Spleen (tissue), 11 donors: Measurements from ENCODE around the gene EZR. TPM values are rescaled to one million over a fixed set of nuclear protein-coding genes. Genes with fewer than 3 reads are reported as not detected.

Source experiments
- DNase-seq: peaks from one replicate; pipeline ENCODE4 v3.0.0-alpha.2; 2020
- H3K27ac ChIP-seq, 8 donors: fragments of 200-600 bp; sonication (generic) in 7 of 8; 1 replicate in 4 of 8; 2 replicates in 4 of 8; pipeline versions ENCODE4 v1.5.0 to v1.8.0; 2016 to 2021; ENCODE audit warnings: inconsistent platforms in 4 of 8, mild to moderate bottlenecking in 4 of 8, moderate library complexity in 1 of 8
- H3K27me3 ChIP-seq, 7 donors: fragments of 200-600 bp; sonication (generic) in 6 of 7; replicated peaks in 1 of 7; 1 replicate in 4 of 7; 2 replicates in 3 of 7; pipeline versions ENCODE4 v1.5.0 to v1.8.0; 2016 to 2021; ENCODE audit warnings: inconsistent platforms in 3 of 7, mild to moderate bottlenecking in 1 of 7
- H3K36me3 ChIP-seq, 6 donors: fragments of 200-600 bp; sonication (generic) in 5 of 6; 1 replicate in 4 of 6; 2 replicates in 2 of 6; pipeline versions ENCODE4 v1.5.0 to v1.8.0; 2016 to 2021; ENCODE audit warnings: inconsistent platforms in 2 of 6
- H3K4me1 ChIP-seq, 6 donors: fragments of 200-600 bp; sonication (generic) in 5 of 6; 1 replicate in 3 of 6; 2 replicates in 3 of 6; pipeline versions ENCODE4 v1.5.0 to v1.8.0; 2016 to 2021; ENCODE audit warnings: inconsistent platforms in 3 of 6
- H3K4me3 ChIP-seq, 8 donors: fragments of 200-600 bp; sonication (generic) in 7 of 8; 1 replicate in 4 of 8; 2 replicates in 4 of 8; pipeline versions ENCODE4 v1.5.0 to v1.8.0; 2016 to 2021; ENCODE audit warnings: inconsistent platforms in 4 of 8, mild to moderate bottlenecking in 4 of 8, moderate library complexity in 2 of 8
- H3K9me3 ChIP-seq, 8 donors: fragments of 200-600 bp; sonication (generic) in 7 of 8; 1 replicate in 4 of 8; 2 replicates in 4 of 8; pipeline versions ENCODE4 v1.5.0 to v1.8.0; 2016 to 2021; ENCODE audit warnings: inconsistent platforms in 4 of 8
- POLR2A ChIP-seq, 3 donors: fragments of 450-650 bp; IDR thresholded peaks; one replicate each; pipeline ENCODE4 v1.5.1; 2017; ENCODE audit warnings: antibody characterized with exemption in 3 of 3, mild to moderate bottlenecking in 1 of 3
- POLR2AphosphoS5 ChIP-seq, 3 donors: sonication (generic); formaldehyde crosslinking; IDR thresholded peaks; one replicate each; pipeline ENCODE4 v1.5.1; 2017; ENCODE audit warnings: antibody characterized with exemption in 3 of 3
- WGBS, 5 donors: extraction: QIAGEN DNeasy Blood & Tissue Kit in 3 of 5; methylation state at CpG; one replicate each; pipeline versions ENCODE4 v1.1.5 to v1.1.7; 2013 to 2018; 5-methylcytosine and 5-hydroxymethylcytosine counted together
- intact Hi-C: fragments of 100-400 bp; cut with DNase I; formaldehyde crosslinking; loops from one replicate; pipeline ENCODE4 v1.15.0; 2023; ENCODE audit warnings: low total_unique reads
- polyA plus RNA-seq, 3 donors: library from polyadenylated mRNA; stranded (reverse); fragments of 200-250 nt; gene quantifications; one replicate each; pipeline ENCODE4 v1.2.1, GENCODE V29; 2013
- total RNA-seq, 7 donors: library from RNA; depleted of rRNA in 3 of 7; stranded (reverse); fragments of >200 nt in 3 of 7; fragmentation: NEBNext Ultra II Directional in 4 of 7; extraction: Animal tissue kit (Norgen Biotek cat#: 25700) in 4 of 7; gene quantifications; one replicate each; pipeline versions ENCODE4 v1.1.0 to v1.2.1, GENCODE V29; 2016 to 2021
- TF ChIP-seq, protein P1 (sequence below), 11 experiments: fragments of 200-600 bp in 7 of 11; fragments of 450-650 bp in 4 of 11; sonication (generic) in 4 of 11; IDR thresholded peaks in 8 of 11; conservative IDR thresholded peaks in 3 of 11; 1 replicate in 7 of 11; 2 replicates in 4 of 11; pipeline versions ENCODE4 v1.4.0 to v1.8.0; 2016 to 2021; ENCODE audit warnings: antibody characterized with exemption in 11 of 11, inconsistent platforms in 4 of 11, mild to moderate bottlenecking in 1 of 11
- donor health status: healthy with polysubstance abuse.
- donor health status: DM: no; HTN: no; CAD: no; lungs with moderate emphysema.
- donor health status: DM: no; HTN: no; CAD: no.
- donor health status: Bipolar disorder and iron deficiency.
- donor health status: healthy.
- donor health status: DM: no; HTN: no; CAD: no.
- donor health status: DM: yes; HTN: yes; CAD: no.

Gene EZR
- total and polyA plus RNA-seq, 10 donors: 78.0 to 153 (median 114) TPM

DNA sequence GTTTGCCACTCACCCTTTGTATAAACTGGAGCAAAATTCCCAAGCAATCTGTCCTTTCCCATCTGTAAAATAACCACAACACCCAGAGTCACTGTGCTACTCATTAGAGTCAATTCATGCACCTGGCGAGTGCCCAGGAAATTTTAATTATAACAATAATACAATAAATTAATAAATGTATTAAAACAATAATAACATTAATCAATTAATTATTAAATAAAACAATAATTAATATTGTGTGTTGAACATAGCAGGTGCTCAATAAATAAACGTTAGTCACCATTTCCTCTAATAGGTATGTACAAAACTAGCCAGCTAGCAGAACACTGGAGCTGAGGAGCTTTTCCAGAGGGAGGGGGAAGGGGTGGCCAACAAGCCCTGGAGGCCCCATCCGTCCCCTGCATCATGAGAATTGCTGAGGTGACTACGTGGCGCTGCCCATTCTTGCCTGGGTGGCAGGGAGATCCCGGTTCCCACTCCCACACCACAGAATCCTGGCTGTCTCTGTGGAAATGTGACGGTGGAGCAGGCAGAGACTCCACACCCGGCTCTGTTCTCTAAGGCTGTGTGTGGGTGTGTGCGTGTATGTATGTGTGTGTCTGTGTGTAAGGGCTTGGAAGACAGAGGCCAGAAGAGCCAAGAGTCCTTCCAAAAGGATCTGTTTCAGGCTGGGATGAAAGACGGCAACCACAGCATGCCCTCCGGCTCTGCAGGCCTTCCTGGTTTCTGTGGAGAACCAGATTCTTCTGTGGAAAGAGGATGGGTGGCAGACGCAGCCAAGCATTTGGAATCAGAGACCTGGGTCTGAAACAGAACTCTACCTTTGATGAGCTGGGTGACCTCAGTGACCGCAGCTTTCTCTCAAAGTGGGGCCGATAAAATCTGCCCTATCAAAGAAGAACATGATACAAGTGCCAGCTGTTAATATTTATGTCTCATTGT is 18.8 kb upstream of the EZR start:
- intact Hi-C loops: no loop called here
- 86 to 92% (median 91%) methylated on average over 14 of the region's 14 CpGs for WGBS, 5 donors
- TF ChIP-seq, protein P1, sequence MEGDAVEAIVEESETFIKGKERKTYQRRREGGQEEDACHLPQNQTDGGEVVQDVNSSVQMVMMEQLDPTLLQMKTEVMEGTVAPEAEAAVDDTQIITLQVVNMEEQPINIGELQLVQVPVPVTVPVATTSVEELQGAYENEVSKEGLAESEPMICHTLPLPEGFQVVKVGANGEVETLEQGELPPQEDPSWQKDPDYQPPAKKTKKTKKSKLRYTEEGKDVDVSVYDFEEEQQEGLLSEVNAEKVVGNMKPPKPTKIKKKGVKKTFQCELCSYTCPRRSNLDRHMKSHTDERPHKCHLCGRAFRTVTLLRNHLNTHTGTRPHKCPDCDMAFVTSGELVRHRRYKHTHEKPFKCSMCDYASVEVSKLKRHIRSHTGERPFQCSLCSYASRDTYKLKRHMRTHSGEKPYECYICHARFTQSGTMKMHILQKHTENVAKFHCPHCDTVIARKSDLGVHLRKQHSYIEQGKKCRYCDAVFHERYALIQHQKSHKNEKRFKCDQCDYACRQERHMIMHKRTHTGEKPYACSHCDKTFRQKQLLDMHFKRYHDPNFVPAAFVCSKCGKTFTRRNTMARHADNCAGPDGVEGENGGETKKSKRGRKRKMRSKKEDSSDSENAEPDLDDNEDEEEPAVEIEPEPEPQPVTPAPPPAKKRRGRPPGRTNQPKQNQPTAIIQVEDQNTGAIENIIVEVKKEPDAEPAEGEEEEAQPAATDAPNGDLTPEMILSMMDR (IDR thresholded peaks at IDR 0.05 in 8 of 11, conservative IDR thresholded peaks at IDR 0.05 in 3 of 11): no peak
- TF ChIP-seq POLR2AphosphoS5 (IDR thresholded peaks at IDR 0.05) (no peak), POLR2A (IDR thresholded peaks at IDR 0.05) (no peak)

DNA sequence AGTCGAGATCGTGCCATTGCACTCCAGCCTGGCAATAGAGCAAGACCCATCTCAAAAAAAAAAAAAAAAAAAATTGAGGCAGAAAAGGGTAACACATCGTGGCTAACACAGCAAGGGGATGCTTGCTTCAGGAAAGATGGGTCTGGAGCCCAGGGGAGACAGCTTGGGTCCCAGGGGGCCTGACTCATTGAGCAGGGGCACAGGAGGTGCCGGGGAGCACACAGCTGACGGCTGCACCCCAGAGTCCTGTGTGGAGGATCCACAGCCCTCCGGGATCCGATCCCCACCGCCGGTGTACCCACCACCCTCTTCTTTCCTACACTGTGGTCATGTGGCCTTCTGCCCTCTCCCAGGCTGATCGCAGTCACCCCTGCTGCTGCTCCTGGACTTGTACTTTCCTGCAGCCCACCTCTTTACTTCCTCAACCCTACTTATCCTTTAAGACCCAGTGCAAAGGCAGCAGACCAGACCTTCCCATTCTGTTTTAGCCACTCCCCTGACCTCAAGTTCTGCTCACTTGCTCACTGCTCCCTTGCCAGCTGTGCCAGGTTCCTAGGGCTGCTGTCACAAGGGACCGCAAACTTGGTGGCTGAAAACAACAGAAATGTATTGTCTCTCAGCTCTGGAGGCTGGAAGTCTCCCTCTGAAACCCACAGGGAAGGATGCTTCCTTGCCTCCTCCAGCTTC is 17.6 kb upstream of the EZR start:
- H3K27me3 ChIP-seq: no peaks in the 10 kb centered on the region
- TF ChIP-seq, protein P1 (IDR thresholded peaks at IDR 0.05 in 8 of 11, conservative IDR thresholded peaks at IDR 0.05 in 3 of 11): no peak
- no peak for TF ChIP-seq POLR2A (IDR thresholded peaks at IDR 0.05)
- no peak for TF ChIP-seq POLR2AphosphoS5 (IDR thresholded peaks at IDR 0.05)
- WGBS, 5 donors: 82 to 92% (median 86%) methylated on average over 11 of the region's 11 CpGs
- no peak overlapping the region for H3K4me3 ChIP-seq
- H3K9me3 ChIP-seq: no peaks in the 10 kb centered on the region
- H3K27ac ChIP-seq: no peak overlapping the region
- intact Hi-C loops: no loop called here
- no peaks in the 10 kb centered on the region for H3K36me3 ChIP-seq
- DNase-seq: peak; percentile 70
- H3K4me1 ChIP-seq: peaks cover 0 to 12% (median 0%) of the 10 kb centered on the region in 6 donors

More for the DNA sequence above, 18.8 kb upstream of the EZR start:
- Histone ChIP-seq H3K36me3 (no peaks in the 10 kb centered on the region), H3K9me3 (no peaks in the 10 kb centered on the region), H3K27me3 (no peaks in the 10 kb centered on the region), H3K4me1 (peaks cover 0 to 12% (median 0%) of the 10 kb centered on the region in 6 donors), H3K4me3 (no peak overlapping the region), H3K27ac (no peak overlapping the region)
- no peak for DNase-seq

DNA sequence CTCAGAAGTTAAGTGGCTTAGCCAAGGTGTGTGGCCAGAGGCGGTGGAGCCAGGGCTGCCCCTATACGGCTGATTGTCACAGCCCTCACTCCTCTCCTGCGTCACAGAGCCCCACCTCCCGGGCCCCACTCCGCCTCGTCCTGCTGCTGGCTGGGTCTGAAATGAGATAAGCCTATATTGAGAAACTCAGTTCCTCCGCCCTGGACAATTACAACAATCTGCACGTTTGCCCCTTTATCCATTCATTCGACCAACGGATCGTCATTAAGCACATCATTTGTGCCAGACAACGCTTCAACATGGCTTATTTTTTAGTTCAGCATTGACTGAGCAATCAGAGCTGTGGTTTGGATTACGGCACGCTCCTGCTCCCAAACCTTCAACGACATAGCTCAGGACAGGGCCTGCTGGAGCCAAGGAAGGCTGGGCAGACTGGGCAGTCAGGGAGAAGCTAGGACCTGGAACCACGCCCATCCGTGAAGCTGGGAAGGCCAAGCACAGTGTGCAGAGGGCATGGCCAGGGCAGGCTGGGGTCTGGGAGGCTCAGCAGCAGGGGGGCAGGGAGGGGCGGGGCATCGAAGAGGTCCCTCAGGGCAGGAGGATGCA is 16.6 kb upstream of the EZR start:
- DNase-seq: peak; percentile 74
- Histone ChIP-seq H3K9me3 (no peaks in the 10 kb centered on the region), H3K36me3 (no peaks in the 10 kb centered on the region), H3K4me1 (peaks cover 0 to 12% (median 0%) of the 10 kb centered on the region in 6 donors), H3K27me3 (no peaks in the 10 kb centered on the region), H3K4me3 (no peak overlapping the region), H3K27ac (no peak overlapping the region)
- TF ChIP-seq POLR2AphosphoS5 (IDR thresholded peaks at IDR 0.05) (no peak), POLR2A (IDR thresholded peaks at IDR 0.05) (no peak)
- TF ChIP-seq, protein P1 (IDR thresholded peaks at IDR 0.05 in 8 of 11, conservative IDR thresholded peaks at IDR 0.05 in 3 of 11): no peak
- WGBS, 5 donors: 61 to 72% (median 65%) methylated on average over 17 to 19 of the region's 19 CpGs
- intact Hi-C loops: no loop called here
